Glomerular endothelial cell (primary cell): ENCODE results near the gene STRN4. TPM values are rescaled to one million over a fixed set of nuclear protein-coding genes. Genes with fewer than 3 reads are reported as not detected.

ENCODE experiments used
- DNase-seq: peaks from one replicate; pipeline ENCODE4 v3.0.0-alpha.2; 2011; ENCODE audit warnings: low read depth, low spot score; ENCODE audit errors: extremely low read depth
- total RNA-seq: library from RNA; depleted of rRNA; stranded (reverse); fragments of >200 nt; gene quantifications from 2 replicates; pipeline ENCODE4 v1.2.3, GENCODE V29; 2015

STRN4 gene
- total RNA-seq, 1 donor from 2014 or later = 175 TPM

GRCh38 chr19:46726551-46726950 is 19.7 kb downstream of the STRN4 start:
- no peak for DNase-seq

DNA sequence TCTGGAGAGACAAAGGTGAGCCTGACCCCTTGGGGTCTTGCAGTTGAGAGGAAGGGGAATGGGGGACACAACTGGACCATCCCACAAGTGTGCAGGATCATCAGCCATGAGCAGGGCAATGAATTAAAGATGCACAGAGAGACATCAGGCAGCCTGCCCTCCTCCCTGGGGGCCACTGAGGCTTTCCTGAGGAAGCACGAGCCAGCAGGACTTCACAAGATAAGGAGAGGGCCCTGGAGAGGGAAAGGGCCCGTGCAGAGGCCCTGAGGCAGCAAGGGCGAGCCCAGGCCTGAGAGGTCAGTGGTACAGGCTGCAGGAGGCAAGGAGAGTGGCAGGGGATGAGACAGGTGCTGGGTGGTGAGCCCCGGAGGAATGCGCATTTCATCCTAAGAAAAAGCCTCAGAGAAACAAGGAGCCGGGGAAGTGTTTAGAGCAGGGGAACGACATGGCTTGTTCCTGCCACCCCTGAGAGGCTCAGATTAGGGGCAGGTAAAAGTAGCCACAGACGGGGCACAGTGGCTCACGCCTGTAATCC is 20.3 kb downstream of the STRN4 start:
- no peak for DNase-seq

DNA sequence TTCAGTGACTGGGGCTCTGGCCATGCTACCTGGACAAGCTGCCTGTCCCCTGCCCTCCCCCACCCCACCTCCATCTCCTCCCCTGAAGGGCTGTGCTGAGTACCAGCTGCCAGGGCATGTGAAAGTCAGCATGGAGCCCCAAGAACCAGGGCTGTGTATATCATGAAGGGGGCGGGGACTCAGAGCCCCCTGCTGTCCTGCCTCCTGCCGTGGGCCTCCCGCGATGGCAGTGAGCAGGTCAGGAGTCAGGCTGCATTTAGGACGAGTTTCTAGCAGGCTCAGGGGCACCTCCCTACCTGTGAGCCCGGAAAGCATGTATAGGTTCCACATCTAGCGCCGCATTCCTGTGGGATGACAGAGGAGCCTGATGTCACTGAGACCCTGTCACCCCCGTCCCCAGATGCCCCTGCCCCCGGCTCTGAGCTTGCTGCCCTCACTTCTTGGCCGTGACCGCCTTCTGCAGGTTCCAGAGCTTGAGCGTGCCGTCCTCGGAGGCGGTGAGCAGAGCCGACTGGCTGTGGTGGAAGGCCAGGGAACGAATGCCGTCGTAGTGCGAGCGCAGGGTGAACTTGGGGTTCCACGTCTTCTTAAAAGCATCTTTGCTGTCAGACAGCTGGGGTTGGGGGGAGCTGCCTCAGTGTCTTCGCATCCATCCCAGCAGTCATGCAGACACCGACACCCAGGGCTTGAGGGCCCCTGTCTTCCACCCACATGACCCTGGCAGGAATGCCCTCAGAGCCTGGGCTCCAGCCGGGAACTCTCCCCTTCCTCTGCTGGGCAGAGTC is 21.0 kb downstream of the STRN4 start:
- no peak for DNase-seq

DNA sequence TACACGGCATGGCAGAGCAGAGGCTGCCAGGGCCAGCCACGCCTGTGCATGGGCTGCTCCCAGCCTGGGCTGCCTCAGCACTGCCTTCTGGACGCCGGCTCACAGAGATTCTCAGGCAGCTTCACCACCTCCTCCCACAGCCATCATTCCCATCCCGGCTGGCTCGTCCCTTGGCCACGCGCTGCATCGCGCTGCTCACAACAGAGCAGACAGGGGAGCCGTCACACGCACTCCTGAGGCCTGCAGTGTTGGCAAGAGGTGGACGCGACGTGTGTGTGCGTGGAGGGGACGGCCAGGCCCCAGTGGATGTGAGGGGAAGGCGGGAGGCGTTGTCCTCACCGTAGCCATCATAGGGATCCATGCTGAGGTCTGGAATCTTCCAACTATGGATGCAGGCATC is 21.8 kb downstream of the STRN4 start:
- no peak for DNase-seq

DNA sequence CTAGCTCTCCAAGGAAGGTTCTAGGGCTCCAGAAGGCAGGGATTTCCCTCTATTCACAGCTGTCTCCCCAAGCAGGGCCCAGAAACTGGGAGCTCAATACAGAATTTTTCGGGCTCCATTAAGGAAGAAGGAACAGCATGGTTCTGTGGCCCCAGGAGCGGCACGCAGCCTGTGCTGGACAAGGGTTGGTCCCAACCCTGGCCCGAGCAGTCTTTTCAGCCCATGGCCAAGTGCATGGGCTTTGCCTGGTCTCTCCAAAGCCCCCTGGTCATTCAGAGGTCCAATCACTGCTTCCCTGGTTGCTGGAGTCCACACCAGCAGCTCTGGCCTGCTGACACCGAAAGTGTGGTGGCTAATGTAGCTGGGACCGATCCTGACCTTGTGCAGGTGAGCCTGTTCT is 22.8 kb downstream of the STRN4 start:
- no peak for DNase-seq

GRCh38 chr19:46723023-46723461 is 23.2 kb downstream of the STRN4 start:
- DNase-seq = no peak

- no peak for DNase-seq
These were observed 23.7 kb downstream of the STRN4 start for GRCh38 chr19:46722421-46723022.

- no peak for DNase-seq
These were observed 24.3 kb downstream of the STRN4 start for GRCh38 chr19:46722004-46722380.

GRCh38 chr19:46721269-46722003 is 24.8 kb downstream of the STRN4 start:
- DNase-seq = no peak

DNA sequence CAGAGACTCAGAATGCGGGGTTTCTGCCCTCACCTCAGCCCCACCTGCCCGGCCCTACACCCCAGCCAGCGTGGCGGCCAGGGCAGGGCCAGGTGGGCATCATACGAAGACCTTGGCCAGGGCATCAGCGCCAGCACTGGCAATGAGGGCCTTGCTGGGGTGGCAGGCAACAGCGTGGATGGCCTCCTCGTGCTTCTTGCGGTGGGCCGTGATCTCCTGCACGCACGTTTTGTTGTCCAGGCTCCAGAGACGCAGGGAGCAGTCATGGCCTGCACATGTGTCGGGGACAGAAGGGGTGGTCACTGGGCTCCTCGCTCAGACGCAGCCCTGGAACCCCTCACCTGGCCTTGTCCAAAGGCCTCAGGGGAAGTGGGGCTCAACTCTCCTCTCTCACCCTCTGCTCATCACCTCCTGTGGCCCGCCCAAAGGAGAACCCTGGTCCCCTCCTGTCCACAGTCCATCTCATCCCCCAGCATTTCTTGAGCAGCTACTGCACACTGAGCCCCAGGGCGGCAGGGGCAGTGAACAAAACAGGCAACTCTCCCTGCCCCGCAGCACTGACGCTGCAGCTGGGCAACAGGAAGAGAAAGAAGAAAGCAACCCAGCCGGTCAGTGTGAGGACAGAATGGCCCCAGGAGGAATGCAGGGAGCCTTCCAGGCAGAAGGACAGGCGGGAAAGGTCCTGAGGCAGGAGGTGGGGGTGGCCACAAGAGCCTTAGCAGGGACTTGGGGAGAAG is 25.6 kb downstream of the STRN4 start:
- DNase-seq = no peak

- no peak for DNase-seq
These were observed 26.4 kb downstream of the STRN4 start for GRCh38 chr19:46719629-46720502.

GRCh38 chr19:46718934-46719622 is 27.2 kb downstream of the STRN4 start:
- no peak for DNase-seq

DNA sequence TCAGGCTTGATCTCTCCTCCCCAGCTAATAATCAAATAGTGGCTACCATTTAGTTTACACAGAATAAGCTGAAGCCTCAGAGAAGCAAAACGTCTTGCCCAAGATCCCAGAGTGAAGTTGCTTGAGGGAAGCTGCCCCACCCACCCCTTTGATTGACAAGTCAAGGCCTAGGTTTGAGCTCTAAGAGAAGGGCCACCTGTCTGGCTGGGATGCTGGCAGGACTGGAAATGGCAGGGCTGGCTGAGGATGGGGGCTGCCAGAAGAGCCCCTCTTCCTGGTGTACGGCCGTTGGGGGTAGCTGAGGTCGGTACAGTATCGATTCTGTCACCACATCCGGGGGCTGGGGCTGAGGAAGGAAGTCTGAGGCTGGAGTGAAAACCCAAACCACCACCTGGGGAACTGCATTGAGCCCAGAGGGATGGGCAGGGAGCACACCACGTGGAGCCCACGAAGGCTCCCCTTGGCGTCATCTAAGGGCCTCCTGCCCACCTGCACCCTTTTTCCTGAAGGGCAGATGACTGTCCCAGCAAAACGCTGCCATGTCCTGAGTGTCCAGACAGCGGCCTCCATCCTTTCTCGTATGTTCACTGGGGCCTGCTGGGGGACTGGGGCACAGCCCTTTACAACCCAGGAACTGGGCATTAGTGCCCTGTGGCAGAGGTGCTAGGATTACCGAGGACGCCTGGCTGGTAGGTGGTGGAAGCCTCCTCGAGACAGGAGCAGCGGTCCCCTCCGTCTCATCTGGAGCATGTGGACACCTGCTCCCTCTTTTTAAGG is 27.9 kb downstream of the STRN4 start:
- no peak for DNase-seq

DNA sequence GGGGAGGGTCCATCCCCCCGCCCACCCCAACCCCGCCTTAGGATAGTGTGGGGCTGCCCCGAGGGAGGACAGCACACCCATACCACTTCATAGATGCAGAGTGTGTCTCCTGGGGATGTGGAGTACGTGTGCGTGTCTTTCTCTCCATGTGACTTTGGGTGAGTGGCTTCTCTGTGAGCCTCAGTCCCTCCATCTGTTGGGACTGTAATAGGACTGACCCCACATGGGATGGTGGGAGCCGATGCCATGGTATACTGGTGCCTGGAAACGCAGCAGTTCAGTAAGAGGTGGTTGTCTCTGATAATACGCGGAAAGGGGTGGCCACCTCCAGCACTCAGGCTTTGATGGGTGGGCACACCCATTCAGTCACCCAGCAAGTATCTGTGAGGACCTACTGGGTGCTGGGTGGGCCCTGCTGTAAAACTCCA is 28.5 kb downstream of the STRN4 start:
- DNase-seq = no peak

DNA sequence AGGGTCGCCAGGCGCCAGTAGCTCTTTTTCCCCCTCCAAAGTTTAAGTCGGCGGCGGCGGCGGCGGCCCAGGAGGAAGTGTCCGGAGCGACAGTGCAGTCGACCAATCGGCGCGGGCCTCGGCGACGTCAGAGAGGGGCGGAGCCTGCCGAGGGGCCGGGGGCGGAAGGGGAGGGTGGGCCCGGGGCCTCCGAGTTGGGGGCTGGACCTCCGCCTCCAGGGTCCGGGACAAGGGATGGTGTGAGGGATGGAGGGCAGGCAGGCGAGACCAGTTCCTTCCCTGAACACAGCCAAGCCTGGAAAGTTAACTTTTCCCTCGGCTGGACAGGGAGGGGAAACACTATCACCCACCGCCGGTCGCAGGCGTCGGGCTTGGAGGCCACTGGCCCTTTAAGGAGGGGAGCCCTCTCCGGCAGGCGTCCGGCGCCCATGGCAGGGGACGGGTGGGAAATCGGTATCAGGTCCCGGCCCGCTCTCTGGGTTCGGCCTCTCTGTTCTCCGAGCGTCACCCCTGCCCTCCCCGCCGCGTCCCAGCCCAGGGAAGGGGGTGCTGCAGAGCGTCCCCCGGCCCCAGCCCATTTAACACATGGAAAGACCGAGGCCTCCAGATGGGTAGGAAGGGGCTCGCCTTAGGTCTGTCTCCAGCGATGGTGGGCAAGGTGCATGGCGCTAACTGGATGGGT is 29.1 kb downstream of the STRN4 start, which contains the start of gene PRKD2:
Gene PRKD2, minus strand, starts transcription at position 81 of the 682 bp plus-strand sequence. CDS start 744 bp downstream, outside the sequence.
- DNase-seq = no peak

DNA sequence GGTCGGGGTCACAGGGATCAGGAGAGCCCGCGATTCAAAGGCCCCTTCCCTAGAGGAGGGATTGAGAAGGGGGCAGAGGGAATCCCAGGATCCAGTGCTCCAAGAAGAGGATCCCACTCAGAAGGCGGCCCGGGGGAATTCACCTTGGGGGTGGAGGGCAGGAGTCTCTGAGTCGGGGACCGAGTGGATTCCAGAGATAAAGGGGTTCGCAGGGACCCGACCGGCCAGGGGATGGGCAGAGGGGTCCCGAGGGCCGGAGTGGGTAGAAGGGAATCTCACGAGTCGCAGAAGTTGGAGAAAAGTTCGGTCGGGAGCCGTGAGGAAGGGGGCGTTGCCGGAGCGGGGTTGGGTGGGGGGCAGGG is 29.6 kb downstream of the STRN4 start:
- no peak for DNase-seq

DNA sequence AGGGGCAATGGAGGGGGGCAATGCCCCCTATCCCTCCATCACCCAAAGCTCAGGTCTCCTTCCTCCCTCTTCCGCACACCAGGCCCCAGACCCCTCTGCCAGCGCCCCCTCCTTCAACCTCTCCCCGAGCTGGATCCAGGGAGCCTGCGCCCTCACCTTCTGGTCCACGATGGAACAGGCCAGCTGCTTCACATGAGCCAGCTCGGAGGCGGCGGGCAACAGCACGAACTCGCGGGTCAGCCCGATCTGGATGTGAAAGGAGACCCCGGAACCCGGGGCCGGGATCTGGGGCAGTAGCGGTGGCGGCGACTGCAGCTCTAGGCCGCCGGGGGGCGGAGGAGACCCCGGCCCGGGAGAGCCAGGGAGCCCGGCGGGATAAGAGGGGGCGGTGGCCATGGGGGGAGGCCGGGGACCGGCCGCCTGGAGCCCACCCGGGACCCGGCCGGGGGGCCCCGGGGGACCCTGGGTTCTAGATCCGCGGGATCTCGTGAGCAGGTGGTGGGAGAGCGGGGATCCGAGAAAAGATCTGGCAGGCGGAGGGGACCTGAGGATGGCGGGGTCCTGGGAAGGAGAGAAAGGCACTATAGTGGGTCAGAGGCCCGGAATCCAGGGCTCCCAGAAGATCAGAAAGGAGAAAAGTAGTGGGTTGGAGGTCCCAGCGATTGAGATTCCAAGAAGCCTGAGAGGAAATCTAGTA is 30.1 kb downstream of the STRN4 start:
- no peak for DNase-seq
